CD4-positive, alpha-beta memory T cell (primary cell): ENCODE data around the gene ACAD11. TPM values are rescaled to one million over a fixed set of nuclear protein-coding genes. Genes with fewer than 3 reads are reported as not detected.

Experiments used
- CTCF ChIA-PET: fragments of 350-600 bp; sonication (Branson Sonifier 250); formaldehyde crosslinking; loops from one replicate; lab custom pipeline; 2021; ENCODE audit warnings: inconsistent platforms; ENCODE audit not compliant: partially characterized antibody; lab: Charles Lee
- POLR2A ChIA-PET: fragments of 350-600 bp; sonication (Branson Sonifier 250); formaldehyde crosslinking; loops from one replicate; lab custom pipeline; 2021; ENCODE audit not compliant: partially characterized antibody; lab: Charles Lee
- DNase-seq, 5 donors: peaks; one replicate each; pipeline versions ENCODE4 v3.0.0 to v3.0.0-alpha.2; 2020 to 2022; ENCODE audit warnings: mixed read lengths in 1 of 5
- H3K27ac ChIP-seq: one replicate; pipeline ENCODE4 v1.7.0; 2013; ENCODE audit warnings: low read depth, low read length
- H3K27me3 ChIP-seq: 2 replicates; pipeline ENCODE4 v1.7.0; 2013; ENCODE audit warnings: mild to moderate bottlenecking, low read length, moderate library complexity; ENCODE audit not compliant: insufficient read depth
- H3K36me3 ChIP-seq: 2 replicates; pipeline ENCODE4 v1.7.0; 2013; ENCODE audit warnings: mild to moderate bottlenecking, low read length, moderate library complexity; ENCODE audit not compliant: insufficient read depth
- H3K4me1 ChIP-seq: 2 replicates; pipeline ENCODE4 v1.7.0; 2013; ENCODE audit warnings: mild to moderate bottlenecking, low read length, moderate library complexity; ENCODE audit not compliant: insufficient read depth
- H3K4me3 ChIP-seq, 2 donors: one replicate each; pipeline ENCODE4 v1.7.0; 2013; ENCODE audit warnings: low read length in 2 of 2, mild to moderate bottlenecking in 1 of 2
- H3K9me3 ChIP-seq, 2 donors: one replicate each; pipeline ENCODE4 v1.7.0; 2013; ENCODE audit warnings: low read length in 2 of 2, control low read depth in 1 of 2; ENCODE audit not compliant: control insufficient read depth in 1 of 2
- H3K27ac Mint-ChIP-seq, 7 donors: one replicate each; pipeline ENCODE4 v1.8.0; 2020 to 2021; ENCODE audit warnings: mixed read lengths in 7 of 7, mild to moderate bottlenecking in 6 of 7, inconsistent platforms in 3 of 7, moderate library complexity in 3 of 7
- H3K27me3 Mint-ChIP-seq, 2 donors: one replicate each; pipeline ENCODE4 v1.8.0; 2020 to 2021; ENCODE audit warnings: mixed read lengths in 2 of 2
- H3K36me3 Mint-ChIP-seq, 2 donors: one replicate each; pipeline ENCODE4 v1.8.0; 2020 to 2021; ENCODE audit warnings: mixed read lengths in 2 of 2, inconsistent platforms in 1 of 2, mild to moderate bottlenecking in 1 of 2
- H3K4me1 Mint-ChIP-seq, 4 donors: one replicate each; pipeline ENCODE4 v1.8.0; 2020 to 2021; ENCODE audit warnings: mixed read lengths in 4 of 4, mild to moderate bottlenecking in 1 of 4
- H3K4me3 Mint-ChIP-seq, 8 donors: one replicate each; pipeline ENCODE4 v1.8.0; 2020 to 2021; ENCODE audit warnings: mixed read lengths in 8 of 8, mild to moderate bottlenecking in 7 of 8, moderate library complexity in 6 of 8, inconsistent platforms in 3 of 8
- H3K9me3 Mint-ChIP-seq, 8 donors: one replicate each; pipeline ENCODE4 v1.8.0; 2020 to 2021; ENCODE audit warnings: mixed read lengths in 8 of 8, mild to moderate bottlenecking in 5 of 8, inconsistent platforms in 3 of 8, moderate library complexity in 1 of 8
- intact Hi-C: fragments of 100-400 bp; cut with micrococcal nuclease; formaldehyde crosslinking; loops from one replicate; pipeline ENCODE4 v1.15.1; 2023
- polyA plus RNA-seq, 2 donors: library from polyadenylated mRNA; unstranded; fragments of 300-500 nt; fragmentation: Illumina TruSeq; gene quantifications; one replicate each; pipeline ENCODE4 v1.2.3, GENCODE V29; 2021
- total RNA-seq, 2 experiments: library from RNA; stranded (reverse); gene quantifications; one replicate each; pipeline ENCODE4 v1.2.3, GENCODE V29; 2021

ACAD11 gene
- total and polyA plus RNA-seq, 4 experiments from 2014 or later, result 1.7 to 26.9 (median 13.1) TPM

DNA sequence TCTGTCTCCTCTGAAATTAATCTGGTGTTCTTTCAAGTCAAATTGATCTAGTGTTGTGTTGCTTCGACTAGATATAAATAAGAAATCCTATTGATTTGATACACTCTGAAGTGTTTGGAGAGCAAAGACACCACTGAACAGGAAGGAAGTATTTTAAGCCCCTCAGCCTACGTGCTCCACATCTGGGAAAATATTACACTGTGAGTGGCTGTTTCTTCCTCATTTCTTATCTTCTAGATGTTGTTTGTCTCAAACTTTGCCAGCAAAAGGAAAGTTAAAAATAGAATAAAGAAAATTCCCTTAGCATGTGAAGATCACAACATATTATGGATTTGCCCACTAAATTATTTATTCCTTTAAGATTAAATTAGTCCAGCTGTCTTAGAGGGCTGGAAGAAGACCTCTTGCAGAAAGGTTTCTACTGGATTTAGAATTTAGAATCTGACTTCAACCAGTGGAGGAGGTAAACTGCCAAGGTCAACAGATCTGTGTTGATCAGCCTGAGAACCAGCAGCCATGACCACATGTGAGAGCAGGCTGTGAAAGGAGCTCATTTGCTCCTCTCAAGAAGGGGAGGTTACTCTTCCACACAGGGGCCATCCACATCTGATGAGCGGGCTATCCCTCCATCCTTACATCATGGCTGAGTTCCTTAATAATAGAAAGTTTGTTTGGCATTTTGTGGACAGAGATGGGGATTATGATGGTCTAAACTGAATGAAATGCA, 108.9 kb downstream of the ACAD11 start:
- H3K4me3 Mint-ChIP-seq, result no peak overlapping the region
- Histone ChIP-seq H3K27ac (no peak overlapping the region), H3K4me1 (peaks cover 13% of the 10 kb centered on the region), H3K36me3 (no peaks in the 10 kb centered on the region), H3K4me3 (no peak overlapping the region), H3K27me3 (no peaks in the 10 kb centered on the region), H3K9me3 (no peaks in the 10 kb centered on the region)
- H3K27ac Mint-ChIP-seq, result no peak overlapping the region
- no peaks in the 10 kb centered on the region for H3K27me3 Mint-ChIP-seq
- ChIA-PET POLR2A (no interaction called here), CTCF (no interaction called here)
- intact Hi-C loops, result no loop called here
- H3K4me1 Mint-ChIP-seq, result peaks cover 0 to 10% (median 8%) of the 10 kb centered on the region in 4 donors
- DNase-seq, result no peak
- H3K9me3 Mint-ChIP-seq, result no peaks in the 10 kb centered on the region
- peaks cover 1 to 2% of the 10 kb centered on the region in 2 donors for H3K36me3 Mint-ChIP-seq

DNA sequence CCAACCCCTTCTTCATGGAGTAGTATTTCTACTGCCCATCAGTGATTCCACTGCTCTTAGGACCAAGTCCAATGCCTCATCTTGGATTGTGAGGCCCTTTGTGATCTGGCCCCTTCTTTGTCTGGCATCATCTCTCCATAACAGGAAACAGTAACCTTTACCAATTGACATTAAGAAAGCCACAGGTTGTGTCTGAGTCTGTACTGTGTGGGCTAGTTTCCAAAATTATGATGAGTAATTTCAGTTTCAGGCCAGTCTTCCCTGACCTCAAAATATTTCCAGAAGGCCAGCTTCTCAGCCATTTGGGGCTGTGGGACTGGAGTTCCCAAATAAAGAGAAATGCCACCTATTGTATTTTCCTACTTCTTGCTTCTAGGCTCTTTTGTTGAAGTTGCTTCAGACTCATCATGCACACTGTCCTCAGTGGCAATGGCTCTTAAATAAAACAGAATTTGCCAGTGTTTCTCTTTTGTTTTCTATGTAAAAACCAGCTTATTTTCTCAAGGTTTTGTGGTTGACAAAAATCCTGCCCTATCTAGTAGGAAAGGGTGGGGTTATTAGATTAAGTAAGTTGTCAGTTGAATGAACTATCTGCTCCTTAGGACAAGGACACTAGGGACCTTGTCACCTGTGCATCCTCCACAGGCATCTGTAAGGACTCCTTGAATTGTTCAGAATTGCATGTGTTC, 109.6 kb downstream of the ACAD11 start:
- no peaks in the 10 kb centered on the region for H3K36me3 Mint-ChIP-seq
- Histone ChIP-seq H3K36me3 (no peaks in the 10 kb centered on the region), H3K4me1 (peaks cover 13% of the 10 kb centered on the region), H3K9me3 (no peaks in the 10 kb centered on the region), H3K4me3 (no peak overlapping the region), H3K27me3 (no peaks in the 10 kb centered on the region), H3K27ac (no peak overlapping the region)
- POLR2A ChIA-PET, result no interaction called here
- no peaks in the 10 kb centered on the region for H3K27me3 Mint-ChIP-seq
- peaks cover 0 to 10% (median 8%) of the 10 kb centered on the region in 4 donors for H3K4me1 Mint-ChIP-seq
- intact Hi-C loops, result no loop called here
- H3K27ac Mint-ChIP-seq, result peak overlapping the region in 1 of 7 donors; percentile 25
- CTCF ChIA-PET, result no interaction called here
- no peaks in the 10 kb centered on the region for H3K9me3 Mint-ChIP-seq
- no peak overlapping the region for H3K4me3 Mint-ChIP-seq
- DNase-seq, result no peak

DNA sequence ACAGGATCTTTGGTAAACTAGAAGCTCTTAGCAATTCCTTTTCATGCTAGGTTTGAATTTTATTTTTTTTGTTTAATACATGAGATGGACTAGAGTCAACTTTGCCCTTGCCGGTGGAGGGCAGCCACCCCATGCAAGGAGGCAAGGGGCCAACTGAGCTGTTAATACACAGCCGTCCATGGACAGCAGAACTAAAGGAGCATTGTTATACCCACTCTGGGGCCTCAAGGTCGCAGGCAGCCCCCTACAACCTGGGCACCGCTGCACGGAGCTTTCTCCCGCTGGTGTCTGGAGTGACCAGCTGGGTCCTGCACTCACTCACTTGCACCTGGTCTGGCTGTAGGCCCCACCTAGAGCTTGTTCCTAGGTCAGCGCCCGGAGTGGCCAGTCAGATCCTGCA, 110.4 kb downstream of the ACAD11 start:
- no peak for DNase-seq
- no peaks in the 10 kb centered on the region for H3K9me3 ChIP-seq
- Mint-ChIP-seq H3K9me3 (no peaks in the 10 kb centered on the region), H3K27ac (peak overlapping the region in 1 of 7 donors; percentile 13), H3K27me3 (no peaks in the 10 kb centered on the region), H3K4me3 (no peak overlapping the region), H3K4me1 (peaks cover 0 to 10% (median 8%) of the 10 kb centered on the region in 4 donors), H3K36me3 (no peaks in the 10 kb centered on the region)
- ChIA-PET CTCF (no interaction called here), POLR2A (no interaction called here)
- H3K27me3 ChIP-seq, result no peaks in the 10 kb centered on the region
- intact Hi-C loops, result no loop called here
- no peak overlapping the region for H3K4me3 ChIP-seq
- no peak overlapping the region for H3K27ac ChIP-seq
- peaks cover 13% of the 10 kb centered on the region for H3K4me1 ChIP-seq
- no peaks in the 10 kb centered on the region for H3K36me3 ChIP-seq

DNA sequence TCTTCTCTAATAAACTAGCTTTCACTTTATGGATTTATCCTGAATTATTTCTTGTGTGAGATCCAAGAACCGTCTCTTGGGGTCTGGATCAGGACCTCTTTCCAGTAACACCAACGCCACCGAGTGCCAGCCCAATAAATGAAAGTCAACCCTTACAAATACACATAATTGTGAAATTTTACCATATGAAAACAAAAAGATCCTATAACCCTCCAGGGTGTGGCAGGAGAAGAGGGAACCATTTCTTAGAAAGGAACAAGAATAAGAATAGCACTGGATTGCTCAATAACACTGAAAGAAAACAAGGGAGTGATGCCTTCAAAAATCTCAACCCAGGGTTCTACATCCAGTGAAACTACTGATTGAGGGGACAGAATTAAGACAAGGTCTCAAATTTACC, 114.1 kb downstream of the ACAD11 start:
- POLR2A ChIA-PET, result no interaction called here
- Mint-ChIP-seq H3K4me1 (peaks cover 0 to 9% (median 8%) of the 10 kb centered on the region in 4 donors), H3K27me3 (no peaks in the 10 kb centered on the region), H3K36me3 (peaks cover 12 to 13% of the 10 kb centered on the region in 2 donors), H3K27ac (peak overlapping the region in 2 of 7 donors; percentile 5 to 9), H3K9me3 (no peaks in the 10 kb centered on the region), H3K4me3 (no peak overlapping the region)
- CTCF ChIA-PET, result interaction anchor here (1.1 to 2.8 kb wide), 2 partner anchors 9 to 11 kb away, joined by 3 to 14 read pairs; no protein-coding TSS in a partner anchor
- no peak for DNase-seq
- no peak overlapping the region for H3K27ac ChIP-seq
- peaks cover 3% of the 10 kb centered on the region for H3K36me3 ChIP-seq
- H3K27me3 ChIP-seq, result no peaks in the 10 kb centered on the region
- no peaks in the 10 kb centered on the region for H3K9me3 ChIP-seq
- H3K4me1 ChIP-seq, result peaks cover 7% of the 10 kb centered on the region
- intact Hi-C loops, result no loop called here
- no peak overlapping the region for H3K4me3 ChIP-seq

DNA sequence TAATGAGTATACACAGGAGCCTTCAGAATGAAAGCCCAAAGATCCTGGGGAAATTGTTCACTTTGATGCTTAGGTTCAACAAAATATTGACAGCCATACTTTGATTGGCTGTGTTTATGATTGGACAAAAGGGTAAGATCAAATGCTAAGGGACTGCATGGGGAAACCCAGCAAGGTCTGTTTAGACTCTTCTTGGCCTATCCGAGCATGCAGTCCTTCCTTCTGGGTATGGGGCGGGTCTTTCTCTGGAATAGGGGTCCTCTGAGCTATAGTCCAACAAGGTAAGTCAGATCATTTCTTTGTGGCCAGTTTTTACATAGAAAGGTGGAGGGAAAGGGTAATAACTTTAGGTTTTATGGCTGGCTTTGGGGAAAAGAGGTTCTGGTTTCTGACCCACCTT, 115.5 kb downstream of the ACAD11 start:
- H3K9me3 Mint-ChIP-seq, result peaks cover 0 to 2% (median 0%) of the 10 kb centered on the region in 8 donors
- Histone ChIP-seq H3K4me3 (no peak overlapping the region), H3K4me1 (no peaks in the 10 kb centered on the region), H3K36me3 (peaks cover 12% of the 10 kb centered on the region), H3K27me3 (no peaks in the 10 kb centered on the region), H3K9me3 (no peaks in the 10 kb centered on the region), H3K27ac (no peak overlapping the region)
- H3K27me3 Mint-ChIP-seq, result no peaks in the 10 kb centered on the region
- ChIA-PET CTCF (no interaction called here), POLR2A (no interaction called here)
- H3K4me1 Mint-ChIP-seq, result peaks cover 0 to 2% (median 0%) of the 10 kb centered on the region in 4 donors
- peaks cover 18 to 24% of the 10 kb centered on the region in 2 donors for H3K36me3 Mint-ChIP-seq
- DNase-seq, result no peak
- H3K4me3 Mint-ChIP-seq, result no peak overlapping the region
- intact Hi-C loops, result no loop called here
- H3K27ac Mint-ChIP-seq, result peak overlapping the region in 1 of 7 donors; percentile 39

DNA sequence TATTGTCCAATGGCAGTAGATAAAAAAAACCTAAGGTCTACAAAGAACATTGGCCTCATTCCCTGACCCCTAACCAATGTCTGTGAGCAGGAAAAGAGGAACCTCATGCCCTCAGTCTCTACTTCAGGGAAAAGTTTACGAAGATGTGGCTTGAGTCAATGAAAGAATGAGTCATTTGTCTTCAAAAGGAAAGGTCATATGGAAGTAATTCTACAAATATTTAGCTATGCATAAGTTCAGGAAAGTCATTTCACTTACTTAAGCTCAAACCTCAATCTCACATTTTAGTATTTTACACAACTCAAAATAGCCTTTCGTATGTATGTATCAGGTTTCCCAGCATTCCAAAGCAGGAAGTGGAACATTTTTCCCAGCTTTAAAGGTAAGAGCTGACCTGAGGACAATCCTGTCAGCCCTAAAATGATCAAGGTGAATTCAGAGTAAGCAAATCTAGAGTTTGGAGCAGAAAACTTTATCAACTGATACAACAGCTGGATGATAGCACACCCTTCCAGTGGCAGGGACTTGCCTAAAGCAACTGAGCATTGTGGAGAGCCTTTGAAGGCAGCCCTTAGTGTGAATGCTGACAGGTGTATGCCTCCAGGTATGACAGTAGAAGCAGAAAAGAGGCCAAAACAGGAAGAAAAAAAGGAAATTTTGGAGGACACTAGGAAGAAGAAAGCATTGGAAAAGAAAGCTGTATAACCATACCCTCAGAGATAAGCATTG, 116.4 kb downstream of the ACAD11 start:
- POLR2A ChIA-PET, result no interaction called here
- H3K4me1 ChIP-seq, result no peaks in the 10 kb centered on the region
- H3K9me3 ChIP-seq, result no peaks in the 10 kb centered on the region
- no peak overlapping the region for H3K4me3 Mint-ChIP-seq
- no peak overlapping the region for H3K4me3 ChIP-seq
- H3K27me3 ChIP-seq, result no peaks in the 10 kb centered on the region
- peaks cover 0 to 4% (median 0%) of the 10 kb centered on the region in 8 donors for H3K9me3 Mint-ChIP-seq
- peaks cover 12% of the 10 kb centered on the region for H3K36me3 ChIP-seq
- H3K27me3 Mint-ChIP-seq, result no peaks in the 10 kb centered on the region
- CTCF ChIA-PET, result interaction anchor here (1.2 to 1.6 kb wide), 2 partner anchors 9 to 100 kb away, joined by 4 to 7 read pairs; no protein-coding TSS in a partner anchor
- peak overlapping the region in 2 of 7 donors; percentile 66 to 71 for H3K27ac Mint-ChIP-seq
- no peak overlapping the region for H3K27ac ChIP-seq
- H3K4me1 Mint-ChIP-seq, result peaks cover 0 to 2% (median 0%) of the 10 kb centered on the region in 4 donors
- intact Hi-C loops, result no loop called here
- H3K36me3 Mint-ChIP-seq, result peaks cover 21 to 33% of the 10 kb centered on the region in 2 donors
- no peak for DNase-seq

DNA sequence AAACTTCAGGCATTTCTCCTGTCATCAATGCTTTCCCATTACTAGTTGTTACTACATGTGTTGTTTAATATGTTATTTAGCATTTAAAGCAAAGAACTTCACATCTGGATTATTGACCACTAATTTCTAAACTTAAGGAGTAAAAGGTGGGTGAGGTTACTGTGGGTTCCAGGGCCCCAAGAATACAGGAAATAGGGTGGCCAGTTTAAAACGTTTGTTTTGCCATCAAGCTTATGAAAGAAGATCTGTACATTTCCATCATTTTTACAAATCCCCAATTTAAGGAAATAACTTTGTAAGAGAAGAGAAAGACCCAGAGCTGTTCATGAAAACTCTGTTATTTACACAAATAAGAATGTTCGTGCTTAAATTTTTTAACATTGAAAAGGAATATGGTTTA, 117.0 kb downstream of the ACAD11 start:
- no peak overlapping the region for H3K4me3 ChIP-seq
- Mint-ChIP-seq H3K4me3 (no peak overlapping the region), H3K36me3 (peaks cover 26 to 39% of the 10 kb centered on the region in 2 donors), H3K27ac (peak overlapping the region in 2 of 7 donors; percentile 20 to 49), H3K9me3 (peaks cover 0 to 4% (median 0%) of the 10 kb centered on the region in 8 donors), H3K4me1 (peaks cover 0 to 2% (median 0%) of the 10 kb centered on the region in 4 donors), H3K27me3 (no peaks in the 10 kb centered on the region)
- DNase-seq, result no peak
- no peaks in the 10 kb centered on the region for H3K4me1 ChIP-seq
- H3K27me3 ChIP-seq, result no peaks in the 10 kb centered on the region
- H3K36me3 ChIP-seq, result peaks cover 12% of the 10 kb centered on the region
- H3K27ac ChIP-seq, result no peak overlapping the region
- intact Hi-C loops, result no loop called here
- POLR2A ChIA-PET, result no interaction called here
- no peaks in the 10 kb centered on the region for H3K9me3 ChIP-seq
- CTCF ChIA-PET, result interaction anchor here (1.2 to 1.6 kb wide), 2 partner anchors 8 to 100 kb away, joined by 4 to 7 read pairs; no protein-coding TSS in a partner anchor
